ENCODE results near the gene SMARCB1. TPM values are rescaled to one million over a fixed set of nuclear protein-coding genes. Genes with fewer than 3 reads are reported as not detected.

The SMARCB1 gene
- polyA plus RNA-seq, 1 of the 3 experiments (the other 2 are of a cell fraction): 215 TPM

DNA sequence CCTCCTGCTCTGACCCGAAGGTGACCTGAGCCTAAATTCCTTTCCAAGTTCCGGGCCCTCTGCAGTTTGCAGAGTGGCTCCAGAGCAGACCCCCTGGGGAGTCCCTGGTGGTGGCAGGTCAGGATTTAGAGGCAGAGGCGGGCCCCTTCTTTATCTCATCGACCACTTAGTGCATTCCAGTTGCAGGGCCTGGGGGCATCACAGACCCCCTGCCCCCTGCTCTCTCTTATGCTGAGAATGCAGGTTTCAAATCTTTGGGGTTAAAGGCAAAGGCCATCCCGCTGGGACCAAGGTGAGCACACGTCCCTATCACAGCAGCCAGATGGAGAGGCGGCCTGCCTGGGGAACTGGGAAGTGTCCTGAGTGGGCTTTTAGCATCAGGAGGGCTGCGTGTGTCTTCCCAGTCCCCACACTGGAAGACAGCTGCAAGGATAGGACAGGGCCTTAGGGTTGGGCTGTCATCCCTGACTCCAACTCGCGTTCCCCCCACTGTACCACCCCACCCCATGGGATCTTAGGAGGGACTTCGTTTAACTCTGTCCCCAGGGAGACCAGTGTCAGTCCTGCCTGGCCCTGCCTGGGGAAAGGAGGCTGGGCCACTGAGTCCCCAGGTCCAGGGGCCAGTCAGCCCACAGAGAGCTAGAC lies 40.7 kb downstream of the SMARCB1 start:
- 94% methylated on average over 6 of the region's 11 CpGs for WGBS (ENCODE audit: low lambda C conversion rate)
- H3K27me3 ChIP-seq (ENCODE audit: insufficient read depth): no peaks in the 10 kb centered on the region
- no peak overlapping the region for H3K4me3 ChIP-seq (ENCODE audit: low read depth in 2 of 2, low read length in 1 of 2)
- no peak overlapping the region for H2AFZ ChIP-seq (ENCODE audit: low read depth)
- peaks cover 25 to 41% of the 10 kb centered on the region in 2 experiments for H3K36me3 ChIP-seq (replicated peaks in 1 of 2; ENCODE audit: control insufficient read depth in 1 of 2, insufficient read depth in 2 of 2, low read length in 1 of 2)
- H3F3A ChIP-seq (replicated peaks; ENCODE audit: insufficient read depth): peaks cover 17% of the 10 kb centered on the region
- ChIA-PET CTCF (interaction anchor here (0.9 to 1.7 kb wide), 2 partner anchors 22 to 38 kb away, joined by 3 to 9 read pairs; no protein-coding TSS in a partner anchor), POLR2A (interaction anchor here (2.1 kb wide), 1 partner anchor 19 kb away, joined by 13 read pairs; no protein-coding TSS in a partner anchor)
- peaks cover 21% of the 10 kb centered on the region for H3K79me2 ChIP-seq (ENCODE audit: insufficient read depth)
- no peaks in the 10 kb centered on the region for H3K9me3 ChIP-seq
- no peak overlapping the region for H3K4me2 ChIP-seq
- H3K4me1 ChIP-seq (ENCODE audit: control insufficient read depth in 1 of 2, insufficient read depth in 2 of 2, low read depth in 1 of 2, low read length in 1 of 2): peaks cover 0 to 70% of the 10 kb centered on the region in 2 experiments; a peak in 2 of 4 replicates
- H3K27ac ChIP-seq (ENCODE audit: low read depth in 2 of 2, low read length in 1 of 2): peak overlapping the region; percentile 76 to 95
- no peaks in the 10 kb centered on the region; the same call in 1 of the 2 replicates for H4K20me1 ChIP-seq (ENCODE audit: insufficient read depth)
- DNase-seq: peak; percentile 10
- no peaks in the 10 kb centered on the region for H3K9me2 ChIP-seq
- H3K9ac ChIP-seq: no peak overlapping the region
- TF ChIP-seq TCF12 (IDR thresholded peaks at IDR 0.05) (no peak), EZH2phosphoT487 (IDR thresholded peaks at IDR 0.05; ENCODE audit: borderline replicate concordance, low read depth) (no peak), MEF2A (IDR thresholded peaks at IDR 0.05; ENCODE audit: borderline replicate concordance, low read depth) (no peak), ZBTB33 (IDR thresholded peaks at IDR 0.05; ENCODE audit: borderline replicate concordance, low read depth) (no peak)

- Histone ChIP-seq H3K9ac (no peak overlapping the region), H3F3A (replicated peaks; ENCODE audit: insufficient read depth) (peaks cover 17% of the 10 kb centered on the region), H3K4me2 (no peak overlapping the region), H3K4me1 (ENCODE audit: control insufficient read depth in 1 of 2, insufficient read depth in 2 of 2, low read depth in 1 of 2, low read length in 1 of 2) (peaks cover 0 to 78% of the 10 kb centered on the region in 2 experiments; a peak in 2 of 4 replicates), H4K20me1 (ENCODE audit: insufficient read depth) (no peaks in the 10 kb centered on the region; the same call in 1 of the 2 replicates), H3K27ac (ENCODE audit: low read depth in 2 of 2, low read length in 1 of 2) (peak overlapping the region; percentile 54 to 80; a peak in 3 of 4 replicates), H2AFZ (ENCODE audit: low read depth) (no peak overlapping the region), H3K27me3 (ENCODE audit: insufficient read depth) (no peaks in the 10 kb centered on the region), H3K9me3 (no peaks in the 10 kb centered on the region), H3K4me3 (ENCODE audit: low read depth in 2 of 2, low read length in 1 of 2) (no peak overlapping the region), H3K9me2 (no peaks in the 10 kb centered on the region), H3K36me3 (replicated peaks in 1 of 2; ENCODE audit: control insufficient read depth in 1 of 2, insufficient read depth in 2 of 2, low read length in 1 of 2) (peaks cover 25 to 47% of the 10 kb centered on the region in 2 experiments), H3K79me2 (ENCODE audit: insufficient read depth) (peaks cover 21% of the 10 kb centered on the region)
- 97% methylated on average over 10 of the region's 10 CpGs for WGBS (ENCODE audit: low lambda C conversion rate)
- no peak for DNase-seq
- POLR2A ChIA-PET: interaction anchor here (2.0 kb wide), 1 partner anchor 17 kb away, joined by 8 read pairs; no protein-coding TSS in a partner anchor
- CTCF ChIA-PET: interaction anchor here (0.7 to 1.7 kb wide), 4 partner anchors 21 to 29 kb away, joined by 3 to 9 read pairs (median 4); partner anchors contain the start of gene SLC2A11
- no peak for TF ChIP-seq ELF1 (IDR thresholded peaks at IDR 0.05)
- no peak for TF ChIP-seq RCOR1 (IDR thresholded peaks at IDR 0.05; ENCODE audit: low read length)
- TF ChIP-seq PBX3 (IDR thresholded peaks at IDR 0.05): no peak
- TF ChIP-seq RFX5 (IDR thresholded peaks at IDR 0.05; ENCODE audit: low read length): no peak
- no peak for TF ChIP-seq GATA2 (CRISPR knock-in tag; IDR thresholded peaks at IDR 0.05)
- TF ChIP-seq, protein P1, sequence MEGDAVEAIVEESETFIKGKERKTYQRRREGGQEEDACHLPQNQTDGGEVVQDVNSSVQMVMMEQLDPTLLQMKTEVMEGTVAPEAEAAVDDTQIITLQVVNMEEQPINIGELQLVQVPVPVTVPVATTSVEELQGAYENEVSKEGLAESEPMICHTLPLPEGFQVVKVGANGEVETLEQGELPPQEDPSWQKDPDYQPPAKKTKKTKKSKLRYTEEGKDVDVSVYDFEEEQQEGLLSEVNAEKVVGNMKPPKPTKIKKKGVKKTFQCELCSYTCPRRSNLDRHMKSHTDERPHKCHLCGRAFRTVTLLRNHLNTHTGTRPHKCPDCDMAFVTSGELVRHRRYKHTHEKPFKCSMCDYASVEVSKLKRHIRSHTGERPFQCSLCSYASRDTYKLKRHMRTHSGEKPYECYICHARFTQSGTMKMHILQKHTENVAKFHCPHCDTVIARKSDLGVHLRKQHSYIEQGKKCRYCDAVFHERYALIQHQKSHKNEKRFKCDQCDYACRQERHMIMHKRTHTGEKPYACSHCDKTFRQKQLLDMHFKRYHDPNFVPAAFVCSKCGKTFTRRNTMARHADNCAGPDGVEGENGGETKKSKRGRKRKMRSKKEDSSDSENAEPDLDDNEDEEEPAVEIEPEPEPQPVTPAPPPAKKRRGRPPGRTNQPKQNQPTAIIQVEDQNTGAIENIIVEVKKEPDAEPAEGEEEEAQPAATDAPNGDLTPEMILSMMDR (IDR thresholded peaks at IDR 0.05): no peak
- no peak for TF ChIP-seq RXRA (IDR thresholded peaks at IDR 0.05; ENCODE audit: borderline replicate concordance, low read depth)
- TF ChIP-seq JUND (IDR thresholded peaks at IDR 0.05): no peak
- TF ChIP-seq SIN3A (IDR thresholded peaks at IDR 0.05; ENCODE audit: borderline replicate concordance, low read depth, low read length): no peak
- no peak for TF ChIP-seq TAF1 (IDR thresholded peaks at IDR 0.05; ENCODE audit: borderline replicate concordance, low read depth, low read length)
- TF ChIP-seq EP300 (IDR thresholded peaks at IDR 0.05; ENCODE audit: borderline replicate concordance in 1 of 2, low read depth in 1 of 2, low read length in 1 of 2): no peak
- TF ChIP-seq USF2 (IDR thresholded peaks at IDR 0.05; ENCODE audit: borderline replicate concordance, low read depth, low read length): no peak
- TF ChIP-seq IRF3 (IDR thresholded peaks at IDR 0.05; ENCODE audit: low read depth, low read length): no peak
- no peak for TF ChIP-seq FOXM1 (IDR thresholded peaks at IDR 0.05; ENCODE audit: low read depth)
Measured at GRCh38 chr22:23828800-23829680, 42.3 kb downstream of the SMARCB1 start.

Data from SK-N-SH (cell line).